ENCODE data around the gene C2CD2. TPM values are rescaled to one million over a fixed set of nuclear protein-coding genes. Genes with fewer than 3 reads are reported as not detected.

C2CD2 gene
- polyA plus RNA-seq, 1 donor (not counting 4 experiments of a cell fraction or from before 2014, with no cell fraction given) = 39.9 TPM

DNA sequence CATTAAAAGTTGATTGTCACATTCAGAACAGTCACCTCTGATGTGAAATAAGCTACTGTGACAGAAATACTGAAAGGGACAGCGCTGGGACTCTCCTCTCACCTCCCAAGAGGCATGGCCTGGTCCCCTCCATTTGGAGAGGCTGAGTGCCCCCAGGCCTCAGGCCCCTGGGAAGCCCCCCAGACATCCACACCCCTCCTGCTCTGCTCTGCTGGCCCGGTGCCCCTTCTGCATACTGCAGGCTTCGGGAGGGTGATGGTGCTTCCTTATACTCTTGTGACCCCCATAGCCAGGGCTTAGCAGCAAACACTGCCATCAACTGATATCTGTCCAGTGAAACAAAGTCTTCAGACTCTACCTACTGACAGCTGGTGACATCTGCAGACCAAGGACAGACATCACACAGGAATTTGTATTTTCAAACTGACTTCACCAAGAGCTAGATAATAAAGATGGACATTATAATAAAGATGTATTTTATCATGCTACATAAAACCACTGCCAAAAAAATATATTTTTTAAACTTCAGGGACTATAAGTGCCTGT is 36.9 kb downstream of the C2CD2 start:
- no peak for TF ChIP-seq EZH2 (IDR thresholded peaks at IDR 0.05; ENCODE audit: low read length)
- TF ChIP-seq, protein P1, sequence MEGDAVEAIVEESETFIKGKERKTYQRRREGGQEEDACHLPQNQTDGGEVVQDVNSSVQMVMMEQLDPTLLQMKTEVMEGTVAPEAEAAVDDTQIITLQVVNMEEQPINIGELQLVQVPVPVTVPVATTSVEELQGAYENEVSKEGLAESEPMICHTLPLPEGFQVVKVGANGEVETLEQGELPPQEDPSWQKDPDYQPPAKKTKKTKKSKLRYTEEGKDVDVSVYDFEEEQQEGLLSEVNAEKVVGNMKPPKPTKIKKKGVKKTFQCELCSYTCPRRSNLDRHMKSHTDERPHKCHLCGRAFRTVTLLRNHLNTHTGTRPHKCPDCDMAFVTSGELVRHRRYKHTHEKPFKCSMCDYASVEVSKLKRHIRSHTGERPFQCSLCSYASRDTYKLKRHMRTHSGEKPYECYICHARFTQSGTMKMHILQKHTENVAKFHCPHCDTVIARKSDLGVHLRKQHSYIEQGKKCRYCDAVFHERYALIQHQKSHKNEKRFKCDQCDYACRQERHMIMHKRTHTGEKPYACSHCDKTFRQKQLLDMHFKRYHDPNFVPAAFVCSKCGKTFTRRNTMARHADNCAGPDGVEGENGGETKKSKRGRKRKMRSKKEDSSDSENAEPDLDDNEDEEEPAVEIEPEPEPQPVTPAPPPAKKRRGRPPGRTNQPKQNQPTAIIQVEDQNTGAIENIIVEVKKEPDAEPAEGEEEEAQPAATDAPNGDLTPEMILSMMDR (optimal IDR thresholded peaks at IDR 0.05 in 1 of 3, IDR thresholded peaks at IDR 0.05 in 1 of 3, conservative IDR thresholded peaks at IDR 0.05 in 1 of 3; ENCODE audit: extremely low read depth in 1 of 3, insufficient read depth in 2 of 3, low read length in 3 of 3) = no peak
- H3K4me3 ChIP-seq (ENCODE audit: control insufficient read depth in 2 of 3, extremely low read depth in 1 of 3, insufficient read depth in 2 of 3, low read depth in 1 of 3, low read length in 3 of 3) = no peak overlapping the region
- no peaks in the 10 kb centered on the region for H4K20me1 ChIP-seq (ENCODE audit: control insufficient read depth, extremely low read depth, insufficient read depth, low read length)
- no peaks in the 10 kb centered on the region for H3K9me3 ChIP-seq (ENCODE audit: control insufficient read depth, low read depth, low read length)
- H3K4me2 ChIP-seq (ENCODE audit: control insufficient read depth, extremely low read depth, insufficient read depth, low read depth, low read length) = no peak overlapping the region
- no peaks in the 10 kb centered on the region for H3K4me1 ChIP-seq (ENCODE audit: control insufficient read depth, extremely low read depth, insufficient read depth, low read length)
- H3K27me3 ChIP-seq (ENCODE audit: control insufficient read depth, extremely low read depth, insufficient read depth, low read length) = no peaks in the 10 kb centered on the region
- DNase-seq (ENCODE audit: low read depth, low spot score) (no peak), FAIRE-seq (no peak)
- H3K27ac ChIP-seq (ENCODE audit: control insufficient read depth, insufficient read depth, low read length) = no peak overlapping the region
- peaks cover 32 to 37% of the 10 kb centered on the region in 2 experiments for H3K36me3 ChIP-seq (ENCODE audit: control insufficient read depth in 2 of 2, extremely low read depth in 1 of 2, insufficient read depth in 2 of 2, low read length in 2 of 2)
- H3K9me1 ChIP-seq (ENCODE audit: control insufficient read depth, extremely low read depth, insufficient read depth, low read length) = no peaks in the 10 kb centered on the region
- no peak overlapping the region for H2AFZ ChIP-seq (ENCODE audit: control insufficient read depth, low read length)
- dilution Hi-C loops (cut with MboI; ENCODE audit: extremely low pct_ligation_motif_present, low sequenced_read_pairs) = no loop called here
- H3K79me2 ChIP-seq (ENCODE audit: control insufficient read depth, insufficient read depth, low read length) = peaks cover 4% of the 10 kb centered on the region
- no peak overlapping the region for H3K9ac ChIP-seq (ENCODE audit: control insufficient read depth, extremely low read depth, insufficient read depth, low read length)

DNA sequence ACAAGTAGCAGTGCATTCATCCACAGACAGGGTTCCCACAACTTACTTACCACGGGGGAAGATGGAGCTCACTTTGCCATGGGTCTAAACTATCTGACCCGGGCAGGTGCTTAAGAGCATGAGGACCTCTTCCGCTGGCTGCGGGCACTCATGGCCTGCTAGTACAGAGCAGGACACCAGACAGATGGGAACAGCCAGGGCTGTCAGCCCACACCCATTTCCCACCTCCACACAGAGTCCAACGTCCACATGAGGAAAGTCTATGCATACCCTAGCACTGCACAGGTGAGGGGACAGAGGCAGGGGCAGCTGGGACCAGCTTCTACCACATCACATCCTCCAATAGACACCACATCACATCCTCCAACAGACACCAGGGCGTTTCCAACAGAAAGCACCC is 38.9 kb downstream of the C2CD2 start:
- FAIRE-seq (no peak), DNase-seq (ENCODE audit: low read depth, low spot score) (no peak)
- dilution Hi-C loops (cut with MboI; ENCODE audit: extremely low pct_ligation_motif_present, low sequenced_read_pairs) = no loop called here
- Histone ChIP-seq H2AFZ (ENCODE audit: control insufficient read depth, low read length) (no peak overlapping the region), H3K27me3 (ENCODE audit: control insufficient read depth, extremely low read depth, insufficient read depth, low read length) (no peaks in the 10 kb centered on the region), H3K9me3 (ENCODE audit: control insufficient read depth, low read depth, low read length) (no peaks in the 10 kb centered on the region), H4K20me1 (ENCODE audit: control insufficient read depth, extremely low read depth, insufficient read depth, low read length) (no peaks in the 10 kb centered on the region), H3K27ac (ENCODE audit: control insufficient read depth, insufficient read depth, low read length) (no peak overlapping the region), H3K9ac (ENCODE audit: control insufficient read depth, extremely low read depth, insufficient read depth, low read length) (no peak overlapping the region), H3K4me1 (ENCODE audit: control insufficient read depth, extremely low read depth, insufficient read depth, low read length) (no peaks in the 10 kb centered on the region), H3K79me2 (ENCODE audit: control insufficient read depth, insufficient read depth, low read length) (peaks cover 2% of the 10 kb centered on the region), H3K9me1 (ENCODE audit: control insufficient read depth, extremely low read depth, insufficient read depth, low read length) (no peaks in the 10 kb centered on the region), H3K4me3 (ENCODE audit: control insufficient read depth in 2 of 3, extremely low read depth in 1 of 3, insufficient read depth in 2 of 3, low read depth in 1 of 3, low read length in 3 of 3) (no peak overlapping the region), H3K36me3 (ENCODE audit: control insufficient read depth in 2 of 2, extremely low read depth in 1 of 2, insufficient read depth in 2 of 2, low read length in 2 of 2) (peaks cover 33 to 37% of the 10 kb centered on the region in 2 experiments), H3K4me2 (ENCODE audit: control insufficient read depth, extremely low read depth, insufficient read depth, low read depth, low read length) (no peak overlapping the region)
- no peak for TF ChIP-seq EZH2 (IDR thresholded peaks at IDR 0.05; ENCODE audit: low read length)
- TF ChIP-seq, protein P1 (optimal IDR thresholded peaks at IDR 0.05 in 1 of 3, IDR thresholded peaks at IDR 0.05 in 1 of 3, conservative IDR thresholded peaks at IDR 0.05 in 1 of 3; ENCODE audit: extremely low read depth in 1 of 3, insufficient read depth in 2 of 3, low read length in 3 of 3) = no peak
